WTC11 (cell line): ENCODE results near the gene PRKCE. TPM values are rescaled to one million over a fixed set of nuclear protein-coding genes. Genes with fewer than 3 reads are reported as not detected.

Source experiments
- ATAC-seq: fragments of 200-7000 bp; cut with Tn5 transposase; 2 replicates; pipeline ENCODE4 v1.10.0; 2021; ENCODE audit warnings: mild to moderate bottlenecking, moderate library complexity
- CTCF ChIA-PET: fragments of 300-600 bp; sonication (Branson Sonifier 250); formaldehyde crosslinking; loops from one replicate; lab custom pipeline; 2021; ENCODE audit warnings: antibody characterized with exemption; lab: Charles Lee
- POLR2A ChIA-PET: fragments of 350-600 bp; sonication (Branson Sonifier 250); formaldehyde crosslinking; loops from one replicate; lab custom pipeline; 2021; ENCODE audit warnings: antibody characterized with exemption; lab: Charles Lee
- DNase-seq: peaks from one replicate; pipeline ENCODE4 v3.0.0; 2021; ENCODE audit warnings: low spot score
- H3K27ac Mint-ChIP-seq: 2 replicates; pipeline ENCODE4 v1.8.0; 2021; ENCODE audit warnings: mixed read lengths
- H3K27me3 Mint-ChIP-seq: 2 replicates; pipeline ENCODE4 v1.8.0; 2021; ENCODE audit warnings: low read depth, mild to moderate bottlenecking, moderate library complexity, mixed read lengths
- H3K36me3 Mint-ChIP-seq: 2 replicates; pipeline ENCODE4 v1.8.0; 2021; ENCODE audit warnings: mixed read lengths
- H3K4me1 Mint-ChIP-seq: 2 replicates; pipeline ENCODE4 v1.8.0; 2022; ENCODE audit warnings: mixed read lengths
- H3K4me3 Mint-ChIP-seq: 2 replicates; pipeline ENCODE4 v1.8.0; 2021; ENCODE audit warnings: mild to moderate bottlenecking, moderate library complexity, mixed read lengths
- H3K9me3 Mint-ChIP-seq: 2 replicates; pipeline ENCODE4 v1.8.0; 2021; ENCODE audit warnings: mixed read lengths
- ARID4B ChIP-seq: sonication (generic); formaldehyde crosslinking; IDR thresholded peaks from 2 replicates; pipeline ENCODE4 v1.8.0; 2023; ENCODE audit warnings: missing genetic modification reagents, mild to moderate bottlenecking, borderline replicate concordance
- ATF1 ChIP-seq: sonication (generic); formaldehyde crosslinking; IDR thresholded peaks from 2 replicates; pipeline ENCODE4 v1.8.1; 2023; ENCODE audit warnings: mild to moderate bottlenecking, moderate library complexity, missing genetic modification reagents
- ATF2 ChIP-seq: sonication (generic); formaldehyde crosslinking; IDR thresholded peaks from 2 replicates; pipeline ENCODE4 v1.8.1; 2022; ENCODE audit warnings: low read depth, missing genetic modification reagents, borderline replicate concordance
- CBFB ChIP-seq: sonication (generic); formaldehyde crosslinking; IDR thresholded peaks from 2 replicates; pipeline ENCODE4 v1.8.1; 2022; ENCODE audit warnings: mild to moderate bottlenecking, low read depth, missing genetic modification reagents
- CDX4 ChIP-seq: fragments of 250-450 bp; sonication (Bioruptor Pico); IDR thresholded peaks from 2 replicates; pipeline ENCODE4 v1.9.0; 2021; ENCODE audit warnings: moderate library complexity, mild to moderate bottlenecking, inconsistent platforms, borderline replicate concordance
- E2F1 ChIP-seq: sonication (generic); formaldehyde crosslinking; IDR thresholded peaks from 2 replicates; pipeline ENCODE4 v1.8.0; 2022; ENCODE audit warnings: mild to moderate bottlenecking, missing genetic modification reagents
- ESRRA ChIP-seq: sonication (generic); formaldehyde crosslinking; IDR thresholded peaks from 2 replicates; pipeline ENCODE4 v1.8.1; 2022; ENCODE audit warnings: mild to moderate bottlenecking, missing genetic modification reagents, borderline replicate concordance
- FOXJ3 ChIP-seq: sonication (generic); formaldehyde crosslinking; IDR thresholded peaks from 2 replicates; pipeline ENCODE4 v1.9.0; 2021; ENCODE audit warnings: missing genetic modification reagents, mild to moderate bottlenecking, borderline replicate concordance
- NFE2L1 ChIP-seq: sonication (generic); formaldehyde crosslinking; IDR thresholded peaks from 2 replicates; pipeline ENCODE4 v1.8.1; 2023; ENCODE audit warnings: missing genetic modification reagents
- PRRX2 ChIP-seq: fragments of 250-450 bp; sonication (Bioruptor Pico); IDR thresholded peaks from 2 replicates; pipeline ENCODE4 v1.8.0; 2021; ENCODE audit warnings: mild to moderate bottlenecking
- STAT6 ChIP-seq: sonication (generic); formaldehyde crosslinking; conservative IDR thresholded peaks from 2 replicates; pipeline ENCODE4 v1.8.1; 2023; ENCODE audit warnings: mild to moderate bottlenecking, low read depth, missing genetic modification reagents, moderate library complexity
- TEAD4 ChIP-seq: sonication (generic); formaldehyde crosslinking; IDR thresholded peaks from 2 replicates; pipeline ENCODE4 v1.8.0; 2022; ENCODE audit warnings: mild to moderate bottlenecking, missing genetic modification reagents
- ZNF317 ChIP-seq: sonication (generic); formaldehyde crosslinking; IDR thresholded peaks from 2 replicates; pipeline ENCODE4 v1.8.1; 2023; ENCODE audit warnings: low read depth, mild to moderate bottlenecking, moderate library complexity, missing genetic modification reagents, borderline replicate concordance
- total RNA-seq: library from RNA; stranded (reverse); gene quantifications from 3 replicates; pipeline ENCODE4 v1.2.3, GENCODE V29; 2021
- TF ChIP-seq, protein P1 (sequence below): sonication (generic); formaldehyde crosslinking; IDR thresholded peaks from 2 replicates; pipeline ENCODE4 v1.8.0; 2023; ENCODE audit warnings: mild to moderate bottlenecking, missing genetic modification reagents

The PRKCE gene
- total RNA-seq, 1 experiment from 2014 or later, result 5.8 TPM

DNA sequence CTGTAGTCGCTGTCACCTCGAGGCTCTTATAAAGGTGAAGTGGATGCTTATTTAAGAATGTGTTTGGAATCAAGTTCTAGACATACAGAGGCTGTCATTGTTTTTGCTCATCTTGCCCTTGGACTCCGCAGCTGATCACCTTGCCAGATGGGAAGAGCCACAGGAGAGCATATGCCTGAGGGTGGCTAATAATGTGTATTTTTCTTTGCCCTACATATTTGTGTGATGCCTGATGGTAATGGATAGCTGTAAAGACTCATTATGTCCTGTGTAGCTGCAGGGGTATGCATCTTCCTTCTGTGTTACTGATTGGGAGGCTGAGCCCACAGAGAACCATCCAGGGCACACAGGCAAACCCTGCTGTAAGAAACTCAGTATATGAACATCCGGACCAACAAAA, 61.7 kb downstream of the PRKCE start:
- DNase-seq (no peak), ATAC-seq (no peak)
- ChIA-PET CTCF (no interaction called here), POLR2A (no interaction called here)
- TF ChIP-seq, protein P1, sequence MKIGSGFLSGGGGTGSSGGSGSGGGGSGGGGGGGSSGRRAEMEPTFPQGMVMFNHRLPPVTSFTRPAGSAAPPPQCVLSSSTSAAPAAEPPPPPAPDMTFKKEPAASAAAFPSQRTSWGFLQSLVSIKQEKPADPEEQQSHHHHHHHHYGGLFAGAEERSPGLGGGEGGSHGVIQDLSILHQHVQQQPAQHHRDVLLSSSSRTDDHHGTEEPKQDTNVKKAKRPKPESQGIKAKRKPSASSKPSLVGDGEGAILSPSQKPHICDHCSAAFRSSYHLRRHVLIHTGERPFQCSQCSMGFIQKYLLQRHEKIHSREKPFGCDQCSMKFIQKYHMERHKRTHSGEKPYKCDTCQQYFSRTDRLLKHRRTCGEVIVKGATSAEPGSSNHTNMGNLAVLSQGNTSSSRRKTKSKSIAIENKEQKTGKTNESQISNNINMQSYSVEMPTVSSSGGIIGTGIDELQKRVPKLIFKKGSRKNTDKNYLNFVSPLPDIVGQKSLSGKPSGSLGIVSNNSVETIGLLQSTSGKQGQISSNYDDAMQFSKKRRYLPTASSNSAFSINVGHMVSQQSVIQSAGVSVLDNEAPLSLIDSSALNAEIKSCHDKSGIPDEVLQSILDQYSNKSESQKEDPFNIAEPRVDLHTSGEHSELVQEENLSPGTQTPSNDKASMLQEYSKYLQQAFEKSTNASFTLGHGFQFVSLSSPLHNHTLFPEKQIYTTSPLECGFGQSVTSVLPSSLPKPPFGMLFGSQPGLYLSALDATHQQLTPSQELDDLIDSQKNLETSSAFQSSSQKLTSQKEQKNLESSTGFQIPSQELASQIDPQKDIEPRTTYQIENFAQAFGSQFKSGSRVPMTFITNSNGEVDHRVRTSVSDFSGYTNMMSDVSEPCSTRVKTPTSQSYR (CRISPR knock-in tag), result no peak
- TF ChIP-seq ARID4B (CRISPR knock-in tag), result no peak
- no peak for TF ChIP-seq FOXJ3
- peaks cover 8% of the 10 kb centered on the region for H3K9me3 Mint-ChIP-seq
- peaks cover 11% of the 10 kb centered on the region for H3K4me1 Mint-ChIP-seq
- H3K4me3 Mint-ChIP-seq, result no peak overlapping the region
- no peak overlapping the region for H3K27ac Mint-ChIP-seq
- no peaks in the 10 kb centered on the region for H3K27me3 Mint-ChIP-seq
- H3K36me3 Mint-ChIP-seq, result peaks cover 4% of the 10 kb centered on the region; the same call in 1 of the 2 replicates

- H3K9me3 Mint-ChIP-seq, result peaks cover 3% of the 10 kb centered on the region
- TF ChIP-seq ATF2 (CRISPR knock-in tag) (no peak), PRRX2 (CRISPR knock-in tag) (no peak), E2F1 (CRISPR knock-in tag) (no peak)
- TF ChIP-seq, all 79 proteins: peak for 0
- no peak overlapping the region for H3K4me3 Mint-ChIP-seq
- CTCF ChIA-PET, result no interaction called here
- no peaks in the 10 kb centered on the region for H3K27me3 Mint-ChIP-seq
- DNase-seq (no peak), ATAC-seq (no peak)
- H3K36me3 Mint-ChIP-seq, result no peaks in the 10 kb centered on the region
- H3K4me1 Mint-ChIP-seq, result peaks cover 11% of the 10 kb centered on the region
- no peak overlapping the region for H3K27ac Mint-ChIP-seq
- POLR2A ChIA-PET, result no interaction called here
Observed at GRCh38 chr2:45713591-45713990, 62.1 kb downstream of the PRKCE start.

- ChIA-PET POLR2A (no interaction called here), CTCF (no interaction called here)
- no peak for ATAC-seq
- Mint-ChIP-seq H3K4me1 (peaks cover 11% of the 10 kb centered on the region), H3K36me3 (no peaks in the 10 kb centered on the region), H3K27ac (no peak overlapping the region), H3K9me3 (no peaks in the 10 kb centered on the region), H3K4me3 (no peak overlapping the region), H3K27me3 (no peaks in the 10 kb centered on the region)
- no peak for DNase-seq
- TF ChIP-seq ESRRA (CRISPR knock-in tag) (no peak), ATF1 (CRISPR knock-in tag) (no peak), ZNF317 (CRISPR knock-in tag) (no peak), CDX4 (CRISPR knock-in tag) (no peak), CBFB (CRISPR knock-in tag) (no peak), TEAD4 (CRISPR knock-in tag) (no peak), STAT6 (CRISPR knock-in tag) (no peak), PRRX2 (CRISPR knock-in tag) (no peak), NFE2L1 (no peak)
Observed at GRCh38 chr2:45714679-45715078, 63.2 kb downstream of the PRKCE start.
